HG03520 (cell line): Measurements from ENCODE around the gene RPGRIP1L.
A peak's percentile ranks its signal among the peaks of the same experiment; 100 is the strongest.

Experiments
- ATAC-seq: cut with Tn5 transposase; IDR thresholded peaks from one replicate; pipeline ENCODE4 v1.9.1; 2021; ENCODE audit warnings: mild to moderate bottlenecking, moderate library complexity; ENCODE audit not compliant: unreplicated experiment

The RPGRIP1L gene

DNA sequence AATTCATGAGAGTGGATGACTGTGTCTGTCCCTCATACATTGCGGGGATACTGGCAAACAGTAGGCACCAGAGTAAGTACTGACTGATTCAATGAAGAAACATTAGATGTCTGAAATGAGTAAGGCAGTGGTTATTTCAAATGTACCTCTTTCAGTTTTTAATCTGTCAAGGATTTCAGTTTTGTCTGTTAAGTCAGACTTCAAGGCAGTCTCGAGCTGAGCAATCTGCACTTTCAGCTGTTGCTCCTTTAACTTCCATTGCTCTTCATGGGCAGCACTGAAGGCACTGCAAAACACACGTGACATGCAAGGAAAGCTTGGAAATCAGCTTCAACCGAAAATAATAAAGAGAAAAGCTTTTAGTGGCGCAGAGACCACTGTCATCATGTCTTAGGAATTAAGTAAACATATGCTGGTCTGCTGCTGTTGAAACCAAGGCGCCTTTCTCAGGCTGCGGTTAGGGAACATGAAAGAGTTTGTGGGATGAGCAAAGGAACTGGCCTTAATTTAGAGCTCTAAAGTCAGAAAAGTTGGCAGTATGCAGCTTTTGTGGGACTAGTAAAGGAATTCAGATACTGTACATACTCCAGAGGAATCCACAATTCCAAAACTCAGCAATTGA lies 38.8 kb downstream of the RPGRIP1L start:
- peak; percentile 87 for ATAC-seq

DNA sequence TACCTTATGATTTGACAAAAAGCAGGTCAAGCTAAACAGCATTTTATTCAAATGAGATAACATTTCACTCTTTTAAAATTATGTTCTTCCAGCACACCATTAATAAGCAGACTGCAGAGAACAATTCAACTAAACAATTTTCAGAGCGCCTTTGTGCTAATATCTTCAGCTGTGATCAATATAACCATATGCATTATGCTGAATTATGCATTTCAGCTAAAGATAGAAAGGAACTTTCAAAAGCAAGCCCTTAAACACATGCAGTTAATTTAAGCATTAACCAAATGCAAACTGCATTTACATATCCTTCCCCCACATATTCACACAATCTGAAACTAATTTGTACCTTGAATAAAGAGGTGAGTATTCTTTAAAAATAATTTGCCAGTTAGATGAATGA lies 41.6 kb downstream of the RPGRIP1L start:
- ATAC-seq: no peak

DNA sequence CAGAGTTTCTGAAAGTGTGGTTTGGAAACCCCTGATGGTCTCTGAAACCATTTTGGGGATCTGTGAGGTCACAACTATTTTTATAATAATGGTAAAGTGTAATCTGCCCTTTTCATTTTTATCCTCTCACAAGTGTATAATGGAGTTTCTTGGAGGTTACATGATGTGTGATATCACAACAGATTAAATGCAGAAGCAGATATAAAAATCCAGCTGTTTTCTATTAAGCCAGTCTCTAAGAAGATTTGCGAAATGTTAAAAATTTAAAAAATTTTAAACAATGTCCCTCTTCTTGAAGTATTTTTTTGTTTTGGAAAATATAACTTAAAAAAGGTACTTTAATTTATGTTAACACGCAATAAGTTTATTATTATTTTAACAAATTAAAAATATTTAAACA lies 48.7 kb downstream of the RPGRIP1L start:
- no peak for ATAC-seq

DNA sequence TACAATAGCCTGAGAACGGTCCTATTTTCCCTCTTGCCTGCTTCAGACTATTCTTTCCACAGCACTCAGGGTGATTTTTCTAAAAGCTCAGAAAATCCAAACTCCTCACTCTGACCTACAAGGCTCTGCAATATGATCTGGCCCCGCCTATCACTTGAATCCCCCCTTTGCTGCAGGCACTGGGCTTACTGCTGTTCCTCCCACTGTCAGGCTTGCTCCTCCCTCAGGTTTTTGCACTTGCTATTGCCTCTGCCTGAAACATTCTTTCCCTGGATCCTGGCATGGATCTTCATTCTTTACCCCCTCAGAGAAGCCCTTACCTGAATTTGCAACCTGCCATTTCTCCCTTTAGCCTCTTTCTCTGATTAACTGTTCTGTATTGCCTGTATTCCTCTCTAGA lies 52.3 kb downstream of the RPGRIP1L start:
- ATAC-seq: no peak

DNA sequence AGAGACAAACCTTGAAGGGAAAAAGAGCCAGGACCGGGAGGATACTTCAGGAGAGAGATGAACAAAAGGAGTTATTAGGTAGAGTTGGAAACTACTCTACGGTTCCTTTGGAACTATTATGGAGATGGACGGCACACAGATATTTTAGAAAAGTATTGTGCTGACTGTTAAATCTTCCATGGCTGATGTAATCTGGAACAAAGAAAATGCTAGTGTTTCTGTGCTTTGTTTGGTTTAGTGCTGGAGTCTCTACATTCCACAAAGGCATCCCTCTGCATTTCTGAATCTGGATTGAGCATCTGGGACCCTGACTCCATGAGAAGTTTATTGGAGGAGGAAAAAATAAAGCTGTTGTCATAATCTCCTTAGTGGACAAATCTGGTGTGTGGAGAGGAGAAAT lies 57.2 kb downstream of the RPGRIP1L start:
- no peak for ATAC-seq

DNA sequence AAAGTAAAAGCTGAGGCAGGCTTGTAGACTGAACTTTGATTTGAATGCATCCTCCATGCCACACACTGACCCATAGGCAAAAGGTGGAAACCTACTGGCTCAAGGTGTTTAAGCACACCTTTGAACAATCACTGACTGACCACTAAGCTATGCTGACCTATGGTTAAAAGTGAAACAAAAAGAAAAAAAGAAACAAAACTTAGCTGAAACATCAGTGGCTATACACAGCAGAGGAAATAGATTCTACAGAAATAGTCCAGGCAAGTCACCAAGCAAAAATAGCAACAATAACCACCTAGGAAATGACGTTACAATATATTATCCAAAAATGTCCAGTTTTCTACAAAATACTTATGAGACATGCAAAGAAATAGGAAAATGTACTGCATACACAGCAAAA lies 60.2 kb downstream of the RPGRIP1L start:
- no peak for ATAC-seq

DNA sequence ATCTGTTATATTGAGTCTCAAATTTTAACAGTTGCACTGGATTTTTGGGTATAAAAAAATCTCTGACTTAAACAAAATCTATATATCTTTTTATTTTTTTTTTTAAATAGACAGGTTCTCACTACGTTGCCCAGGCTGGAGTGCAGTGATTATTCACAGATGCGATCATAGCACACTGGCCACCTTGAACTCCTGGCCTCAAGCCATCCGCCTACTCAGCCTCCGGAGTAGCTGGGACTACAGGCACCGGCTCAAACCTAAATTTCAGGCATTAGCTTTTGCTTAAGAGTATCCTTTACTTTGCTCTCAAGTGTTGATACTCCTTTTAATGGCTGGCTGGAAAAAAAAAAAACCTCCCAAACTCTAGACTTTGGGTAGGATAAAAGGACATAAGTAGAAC lies 61.6 kb downstream of the RPGRIP1L start:
- ATAC-seq: no peak

DNA sequence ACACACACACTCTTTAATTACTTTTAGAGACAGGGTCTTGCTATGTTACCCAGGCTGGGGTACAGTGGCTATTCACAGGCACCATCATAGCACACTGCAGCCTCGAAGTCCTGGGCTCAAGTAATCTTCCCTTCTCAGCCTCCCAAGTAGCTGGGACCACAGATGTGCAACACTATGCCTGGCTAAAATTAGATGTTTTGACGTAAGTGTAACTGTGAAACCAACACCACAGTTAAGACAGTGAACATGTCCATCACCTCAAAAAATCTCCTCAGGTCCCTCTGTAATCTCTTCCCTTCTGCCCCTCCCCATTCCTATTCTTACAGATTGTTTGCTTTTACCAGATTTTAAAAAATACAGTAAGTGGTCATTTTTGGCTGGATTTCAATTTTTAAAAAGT lies 66.7 kb downstream of the RPGRIP1L start:
- ATAC-seq: no peak

DNA sequence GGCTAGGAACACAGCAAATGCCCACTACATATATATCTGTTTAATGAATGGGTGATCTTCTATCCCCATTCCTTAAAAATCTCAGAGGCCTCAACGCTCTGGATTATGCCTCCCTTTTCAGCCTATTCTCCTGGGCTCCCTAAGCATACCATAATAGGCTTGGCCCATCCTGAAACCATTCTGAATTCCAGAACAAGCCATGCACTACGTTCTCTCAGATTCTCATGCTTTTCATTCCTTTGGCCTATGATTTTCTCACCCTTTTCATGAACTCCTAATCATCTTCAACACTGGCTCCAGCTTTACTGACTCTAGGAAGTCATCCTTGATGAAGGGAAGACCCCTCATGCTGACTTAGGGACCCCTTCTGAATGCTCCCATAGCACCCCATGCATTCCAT lies 71.1 kb downstream of the RPGRIP1L start:
- ATAC-seq: no peak

DNA sequence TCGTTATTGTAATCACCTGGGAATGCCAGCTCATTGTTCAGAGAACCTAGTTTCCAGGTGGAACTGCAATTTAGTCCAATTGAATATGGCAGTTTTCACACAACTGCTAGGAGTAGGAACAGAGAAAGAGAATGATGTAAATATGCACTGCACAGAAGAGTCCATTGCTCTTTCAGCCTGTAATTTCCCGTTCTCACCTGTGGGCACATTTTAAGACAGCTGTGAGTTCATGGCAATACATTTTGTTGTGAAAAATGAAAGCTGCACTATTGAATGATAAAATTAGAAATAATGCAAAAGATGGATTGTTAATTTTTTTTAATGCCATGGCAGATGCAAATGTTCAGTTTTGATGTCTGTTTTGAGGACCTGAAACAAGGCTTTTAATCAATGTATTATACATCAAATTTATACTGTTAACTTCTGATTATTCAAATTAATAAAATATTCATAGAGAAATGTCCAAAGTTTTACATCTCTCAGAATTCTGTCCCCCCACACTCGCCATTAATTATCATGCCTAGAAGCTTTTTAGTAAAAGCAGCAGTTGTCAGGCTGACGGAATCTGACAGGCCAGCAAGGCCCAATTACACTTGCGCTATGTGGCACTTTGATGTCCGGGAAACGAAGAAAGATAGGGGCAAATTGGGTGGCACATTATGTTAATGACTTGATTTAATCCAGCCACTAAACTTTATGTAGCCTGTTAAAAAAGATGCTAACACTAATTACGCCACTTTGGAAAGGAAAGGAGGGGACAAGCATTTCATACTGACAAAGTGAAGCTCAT lies 72.2 kb downstream of the RPGRIP1L start:
- ATAC-seq: no peak

DNA sequence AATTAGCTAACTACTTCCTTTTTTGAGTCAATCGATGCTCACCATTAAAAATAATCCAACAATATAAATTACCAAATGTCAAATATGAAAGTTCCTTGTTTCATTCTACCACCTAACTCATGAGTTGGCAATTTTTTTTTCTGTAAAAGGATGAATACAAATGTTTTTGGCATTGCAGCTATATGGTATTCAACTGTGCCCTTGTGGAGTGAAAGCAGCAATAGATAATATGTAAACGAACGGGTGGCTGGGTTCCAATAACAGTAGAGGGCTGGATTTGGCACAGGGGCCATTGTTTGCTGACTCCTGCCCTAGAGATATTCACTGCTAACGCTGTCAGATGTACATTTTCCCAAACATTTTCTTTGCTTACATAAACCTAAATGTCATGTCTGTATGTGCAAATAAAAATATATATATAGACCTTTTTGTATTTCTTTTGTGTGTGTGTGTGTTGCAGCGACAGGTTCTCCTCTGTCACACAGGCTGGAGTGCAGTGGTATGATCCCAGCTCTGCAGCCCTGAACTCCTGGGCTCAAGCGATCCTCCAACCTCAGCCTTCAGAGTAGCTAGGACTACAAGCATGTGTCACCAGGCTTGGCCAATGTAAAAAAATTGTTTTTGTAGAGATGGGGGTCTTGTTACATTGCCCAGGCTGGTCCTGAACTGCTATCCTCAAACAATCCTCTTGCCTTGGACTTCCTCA lies 73.9 kb downstream of the RPGRIP1L start:
- ATAC-seq: no peak

DNA sequence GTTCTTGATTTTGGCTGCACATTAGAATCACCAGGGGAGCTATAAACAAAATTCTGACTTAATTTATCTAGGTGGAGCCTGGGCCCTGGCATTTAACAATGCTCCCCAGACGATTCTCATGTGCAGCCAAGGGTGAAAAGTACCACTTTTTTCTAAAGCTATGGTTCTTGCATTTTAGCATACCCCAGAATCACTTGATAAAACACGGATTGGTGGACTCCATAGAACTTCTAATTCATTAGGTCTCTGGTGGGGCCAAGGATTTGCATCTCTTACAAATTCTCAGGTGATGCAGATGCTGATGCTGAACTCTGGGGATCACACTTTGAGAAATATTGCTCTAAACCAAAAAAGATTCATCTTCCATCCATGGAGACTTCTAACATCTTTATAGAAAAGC lies 74.5 kb downstream of the RPGRIP1L start:
- no peak for ATAC-seq

DNA sequence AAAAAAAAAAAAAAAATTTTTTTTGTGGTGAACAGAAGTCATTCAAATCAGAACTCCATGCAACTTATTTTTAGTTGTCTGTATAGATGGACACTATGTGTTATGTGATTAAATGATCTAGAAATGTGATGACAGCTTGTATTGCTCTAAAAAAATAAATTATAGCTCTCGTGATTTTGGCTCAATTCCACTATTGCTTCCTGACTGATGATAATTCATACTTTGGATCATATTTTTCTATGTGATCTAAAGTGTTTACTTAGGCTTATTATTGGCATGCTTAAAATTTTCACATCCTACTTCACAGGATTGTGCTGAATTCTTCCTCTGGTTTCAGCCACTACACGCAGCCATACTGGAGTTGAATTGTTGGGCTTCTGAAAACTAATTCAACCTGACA lies 76.8 kb downstream of the RPGRIP1L start:
- ATAC-seq: no peak

DNA sequence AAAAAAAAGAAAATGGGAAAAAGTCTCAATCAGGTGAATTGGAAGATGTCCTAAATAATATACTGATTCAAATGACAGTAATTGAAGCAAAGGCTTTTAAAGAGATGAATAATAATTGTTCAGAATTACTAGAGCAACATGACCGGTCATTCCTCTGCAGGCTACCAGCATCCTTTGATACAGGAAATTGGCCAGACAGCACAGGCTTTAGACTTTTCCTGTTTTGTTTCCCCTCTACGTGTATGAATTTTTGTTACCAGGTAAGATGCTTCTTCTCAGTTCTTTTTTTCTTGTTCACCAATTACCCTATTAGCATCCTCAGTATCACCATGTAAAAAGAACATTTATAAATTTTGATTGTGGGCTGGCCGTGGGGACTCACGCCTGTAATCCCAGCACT lies 77.5 kb downstream of the RPGRIP1L start:
- no peak for ATAC-seq

DNA sequence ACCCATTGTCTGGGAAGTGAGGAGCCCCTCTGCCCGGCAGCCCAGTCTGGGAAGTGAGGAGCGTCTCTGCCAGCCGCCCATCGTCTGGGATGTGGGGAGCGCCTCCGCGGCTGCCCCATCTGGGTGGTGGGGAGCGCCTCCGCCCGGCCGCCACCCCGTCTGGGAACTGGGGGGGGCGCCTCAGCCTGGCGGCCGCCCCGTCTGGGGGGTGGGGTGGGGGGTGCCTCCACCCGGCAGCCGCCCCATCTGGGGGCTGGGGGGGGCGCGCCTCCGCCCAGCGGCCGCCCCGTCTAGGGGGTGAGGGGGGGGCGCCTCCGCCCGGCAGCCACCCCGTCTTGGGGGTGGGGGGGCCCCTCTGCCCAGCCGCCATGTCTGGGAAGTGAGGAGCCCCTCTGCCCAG lies 78.4 kb downstream of the RPGRIP1L start:
- no peak for ATAC-seq

DNA sequence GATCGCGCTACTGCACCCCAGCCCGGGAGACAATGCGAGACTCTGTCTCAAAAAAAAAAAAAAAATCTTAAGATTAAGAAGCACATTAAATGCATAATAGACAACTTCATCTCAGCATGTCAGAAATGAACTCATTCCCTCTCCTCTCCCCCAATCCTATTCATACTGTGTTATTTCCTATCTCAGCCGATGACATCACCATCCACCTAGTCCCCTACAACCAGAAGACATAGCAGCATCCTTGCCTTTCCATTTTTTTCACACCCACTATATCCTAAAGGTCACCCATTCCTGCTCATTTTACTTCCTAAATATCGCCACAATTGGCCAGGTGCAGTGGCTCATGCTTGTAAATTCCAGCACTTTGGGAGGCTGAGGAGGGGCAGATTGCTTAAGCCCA lies 81.3 kb downstream of the RPGRIP1L start:
- ATAC-seq: no peak

DNA sequence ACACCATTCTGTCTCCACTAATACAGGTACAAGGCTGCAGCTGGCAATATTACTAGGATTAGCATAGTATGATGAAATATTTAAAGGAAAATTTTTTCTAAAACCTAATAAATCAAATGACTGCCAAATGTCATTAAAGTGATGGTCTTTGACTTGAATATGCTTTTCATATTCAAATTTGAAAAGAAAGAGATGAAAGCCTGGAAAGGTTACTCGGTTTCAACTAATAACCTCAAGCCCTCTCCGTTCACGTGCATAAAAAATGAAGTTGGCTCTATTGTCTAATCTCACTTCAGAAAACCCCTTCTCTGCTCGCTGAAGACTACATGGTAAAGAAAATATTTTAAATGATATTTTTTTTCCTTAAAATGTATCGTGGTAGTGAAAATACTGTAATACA lies 83.2 kb downstream of the RPGRIP1L start:
- no peak for ATAC-seq

DNA sequence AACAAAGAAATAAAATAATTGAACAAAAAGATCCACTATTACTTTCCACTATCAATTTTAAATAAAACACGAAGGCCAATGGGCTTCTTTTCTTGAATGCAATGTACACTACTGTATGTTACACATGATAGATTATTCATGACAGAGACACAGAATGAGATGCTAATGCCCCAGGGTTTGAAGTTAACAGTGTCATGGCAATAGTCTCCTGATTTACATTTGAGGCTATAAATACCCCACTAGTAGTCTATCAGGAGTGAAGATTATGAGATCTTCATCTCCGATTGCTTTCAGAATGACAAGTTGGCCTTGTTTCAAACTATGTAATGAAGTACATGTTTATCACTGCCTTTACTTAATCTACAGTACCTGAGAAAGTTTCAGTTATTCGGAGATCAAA lies 84.4 kb downstream of the RPGRIP1L start:
- no peak for ATAC-seq

DNA sequence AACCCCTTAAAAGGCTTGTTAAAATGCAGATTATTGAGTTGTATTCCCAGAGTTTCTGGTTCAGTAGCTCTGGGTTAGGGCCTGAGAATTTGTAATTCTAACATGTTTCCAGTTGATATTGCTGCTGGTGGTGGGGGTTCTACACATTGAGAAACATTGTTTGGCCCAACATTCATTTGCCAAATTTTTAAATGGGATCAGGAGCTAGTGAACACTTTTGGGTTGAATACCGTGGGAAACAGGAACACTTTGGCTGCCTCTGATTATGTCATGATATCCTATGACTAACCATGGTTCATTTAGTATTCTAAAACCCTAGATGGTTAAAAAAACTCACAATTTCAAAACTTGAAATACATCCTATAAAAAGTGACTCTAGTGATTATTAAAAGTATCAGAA lies 89.3 kb downstream of the RPGRIP1L start:
- ATAC-seq: no peak

DNA sequence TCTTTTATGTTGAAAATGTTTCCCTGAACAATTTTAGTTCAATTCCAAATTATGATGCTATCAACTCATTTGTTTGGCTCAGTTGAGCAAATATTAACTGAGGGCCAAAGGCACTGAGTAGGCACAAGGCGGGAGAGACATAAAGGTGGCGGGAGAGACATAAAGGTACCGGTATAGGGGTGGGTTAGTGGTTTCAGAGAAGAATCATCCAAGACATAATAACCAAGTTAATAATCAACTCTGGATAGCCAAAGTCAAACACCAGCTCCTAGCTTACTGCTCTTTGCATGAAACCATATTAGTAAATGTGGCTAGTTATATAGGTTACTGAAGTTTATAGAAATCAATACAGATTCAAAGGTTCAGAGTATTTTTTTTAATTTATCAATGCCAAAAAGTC lies 91.7 kb downstream of the RPGRIP1L start:
- no peak for ATAC-seq

DNA sequence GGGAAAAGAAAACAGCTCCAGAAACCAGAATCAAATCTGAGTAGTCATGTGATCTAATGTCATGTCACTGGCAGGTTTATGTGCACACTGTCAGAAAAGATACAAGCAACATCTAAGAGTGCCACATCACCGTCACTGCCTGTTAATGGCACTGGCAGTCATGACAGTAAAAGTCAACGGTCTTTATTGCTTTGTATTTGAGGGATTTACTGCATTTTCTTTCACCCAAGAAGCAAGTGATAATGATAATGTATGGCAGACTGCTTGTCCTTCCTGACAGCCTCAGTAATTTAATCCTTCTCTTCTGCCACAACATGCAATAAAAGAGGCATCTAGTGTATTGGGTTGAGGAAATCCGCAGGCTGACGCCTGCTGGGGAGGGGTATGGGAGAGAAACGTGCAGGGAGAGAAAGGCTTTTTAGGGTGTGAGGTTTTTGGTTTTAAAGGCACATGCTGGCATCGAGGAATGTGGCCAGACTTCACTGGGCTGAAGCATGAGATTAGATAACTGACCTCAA lies 92.4 kb downstream of the RPGRIP1L start:
- ATAC-seq: no peak

DNA sequence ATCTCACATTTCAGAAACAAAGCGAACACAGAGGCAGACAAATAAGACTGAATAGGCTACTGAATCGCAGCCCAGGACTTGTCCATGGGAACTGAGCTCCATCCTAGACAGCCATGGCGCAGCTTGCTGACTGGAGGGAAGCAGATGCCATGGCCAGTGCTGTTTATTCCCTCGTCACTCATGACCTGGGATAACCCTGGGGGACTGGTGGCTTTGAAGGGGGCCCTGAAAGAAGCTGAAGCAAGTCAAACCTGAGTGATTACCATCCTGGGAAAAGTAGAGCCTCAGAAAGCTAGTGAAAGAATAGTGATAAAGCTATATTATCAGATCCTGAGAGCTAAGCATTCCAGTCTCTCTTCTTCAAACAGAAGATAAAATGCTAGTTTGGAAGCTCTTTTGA lies 94.1 kb downstream of the RPGRIP1L start:
- ATAC-seq: no peak
